ENCODE results near the gene TAS2R31. TPM values are rescaled to one million over a fixed set of nuclear protein-coding genes. Genes with fewer than 3 reads are reported as not detected.

TAS2R31 gene
- total RNA-seq, 3 donors from 2014 or later: 0.86 to 1.0 (median 0.98) TPM

Other genes starting within 250 kb of the TAS2R31 start
- gene TAS2R7, start 228.8 kb downstream of the TAS2R31 start, total RNA-seq: not detected
- gene TAS2R8, start 224.1 kb downstream of the TAS2R31 start, total RNA-seq: not detected
- gene TAS2R9, start 221.2 kb downstream of the TAS2R31 start, total RNA-seq: not detected
- under 1 TPM in 2 of 3 donors, not detected in 1; 0.18 to 0.19 TPM for gene TAS2R10, start 205.0 kb downstream of the TAS2R31 start, total RNA-seq
- gene PRR4, start 181.9 kb downstream of the TAS2R31 start, total RNA-seq: 1 to 10 TPM in 1 of 3 donors, under 1 TPM in 2; 0.32 to 1.3 (median 0.91) TPM
- gene PRH1, start 147.2 kb downstream of the TAS2R31 start, total RNA-seq: 10 to 100 TPM in 2 of 3 donors, 1 to 10 TPM in 1; 8.6 to 12.5 (median 10.4) TPM
- gene TAS2R13, start 121.8 kb downstream of the TAS2R31 start, total RNA-seq: under 1 TPM; 0.19 to 0.26 (median 0.23) TPM
- under 1 TPM in 1 of 3 donors, not detected in 2; 0.34 TPM for gene PRH2, start 102.2 kb downstream of the TAS2R31 start, total RNA-seq
- 1 to 10 TPM in 2 of 3 donors, under 1 TPM in 1; 0.89 to 1.3 (median 1.0) TPM for gene TAS2R14, start 92.1 kb downstream of the TAS2R31 start, total RNA-seq
- under 1 TPM in 1 of 3 donors, not detected in 2; 0.35 TPM for gene TAS2R50, start 44.5 kb downstream of the TAS2R31 start, total RNA-seq
- under 1 TPM; 0.53 to 0.63 (median 0.61) TPM for gene TAS2R20, start 33.1 kb downstream of the TAS2R31 start, total RNA-seq
- 1 to 10 TPM in 1 of 3 donors, under 1 TPM in 2; 0.87 to 1.1 (median 0.95) TPM for gene TAS2R19, start 8.8 kb downstream of the TAS2R31 start, total RNA-seq
- gene TAS2R46, start 30.9 kb upstream of the TAS2R31 start, total RNA-seq: under 1 TPM; 0.58 to 0.82 (median 0.66) TPM
- under 1 TPM; 0.63 to 0.79 (median 0.78) TPM for gene TAS2R43, start 60.9 kb upstream of the TAS2R31 start, total RNA-seq
- gene TAS2R30, start 103.2 kb upstream of the TAS2R31 start, total RNA-seq: 1 to 10 TPM in 1 of 3 donors, under 1 TPM in 2; 0.53 to 1.1 (median 0.78) TPM
- 10 to 100 TPM; 12.4 to 14.9 (median 13.3) TPM for gene SMIM10L1, start 139.8 kb upstream of the TAS2R31 start, total RNA-seq
- not detected for gene TAS2R42, start 155.5 kb upstream of the TAS2R31 start, total RNA-seq
- not detected for gene PRB3, start 238.3 kb upstream of the TAS2R31 start, total RNA-seq